ENCODE results near the gene FGF3.
"Not testable (repeated sequence)": the region's sequence is repeated elsewhere in the genome, so short reads cannot be mapped to it uniquely, and the experiment has no call there.

FGF3 gene

GRCh38 chr11:69787906-69788305 is 31.3 kb downstream of the FGF3 start:
- DNase-seq (ENCODE audit: low read depth in 1 of 2, low spot score in 1 of 2): no peak
- in situ Hi-C loops (cut with HindIII; ENCODE audit: low pct_unique_long_range_greater_than_20kb, low sequenced_read_pairs): no loop called here
- TF ChIP-seq JUND (IDR thresholded peaks at IDR 0.05; ENCODE audit: low read depth): no peak

GRCh38 chr11:69787457-69787856 is 31.8 kb downstream of the FGF3 start:
- in situ Hi-C loops (cut with HindIII; ENCODE audit: low pct_unique_long_range_greater_than_20kb, low sequenced_read_pairs): no loop called here
- no peak for TF ChIP-seq JUND (IDR thresholded peaks at IDR 0.05; ENCODE audit: low read depth)
- DNase-seq (ENCODE audit: low read depth in 1 of 2, low spot score in 1 of 2): no peak

- no peak for TF ChIP-seq JUND (IDR thresholded peaks at IDR 0.05; ENCODE audit: low read depth)
- in situ Hi-C loops (cut with HindIII; ENCODE audit: low pct_unique_long_range_greater_than_20kb, low sequenced_read_pairs): no loop called here
- no peak for DNase-seq (ENCODE audit: low read depth in 1 of 2, low spot score in 1 of 2)
Observed at GRCh38 chr11:69781241-69781640, 38.0 kb downstream of the FGF3 start.

- no peak for TF ChIP-seq JUND (IDR thresholded peaks at IDR 0.05; ENCODE audit: low read depth)
- in situ Hi-C loops (cut with HindIII; ENCODE audit: low pct_unique_long_range_greater_than_20kb, low sequenced_read_pairs): no loop called here
- DNase-seq (ENCODE audit: low read depth in 1 of 2, low spot score in 1 of 2): no peak
Observed at GRCh38 chr11:69778373-69778772, 40.8 kb downstream of the FGF3 start.

- in situ Hi-C loops (cut with HindIII; ENCODE audit: low pct_unique_long_range_greater_than_20kb, low sequenced_read_pairs): no loop called here
- no peak for TF ChIP-seq JUND (IDR thresholded peaks at IDR 0.05; ENCODE audit: low read depth)
- DNase-seq (ENCODE audit: low read depth in 1 of 2, low spot score in 1 of 2): no peak
Observed at GRCh38 chr11:69775163-69775755, 44.0 kb downstream of the FGF3 start, which contains the start of gene FGF4. TSS of gene FGF4 (minus strand) at chr11:69775341. CDS start at chr11:69775084, 257 bp downstream.

GRCh38 chr11:69774354-69775162 is 44.7 kb downstream of the FGF3 start:
- in situ Hi-C loops (cut with HindIII; ENCODE audit: low pct_unique_long_range_greater_than_20kb, low sequenced_read_pairs): no loop called here
- TF ChIP-seq JUND (IDR thresholded peaks at IDR 0.05; ENCODE audit: low read depth): no peak
- no peak for DNase-seq (ENCODE audit: low read depth in 1 of 2, low spot score in 1 of 2)

GRCh38 chr11:69773626-69774353 is 45.4 kb downstream of the FGF3 start:
- no peak for DNase-seq (ENCODE audit: low read depth in 1 of 2, low spot score in 1 of 2)
- in situ Hi-C loops (cut with HindIII; ENCODE audit: low pct_unique_long_range_greater_than_20kb, low sequenced_read_pairs): no loop called here
- no peak for TF ChIP-seq JUND (IDR thresholded peaks at IDR 0.05; ENCODE audit: low read depth)

GRCh38 chr11:69771466-69771865 is 47.8 kb downstream of the FGF3 start:
- in situ Hi-C loops (cut with HindIII; ENCODE audit: low pct_unique_long_range_greater_than_20kb, low sequenced_read_pairs): no loop called here
- no peak for DNase-seq (ENCODE audit: low read depth in 1 of 2, low spot score in 1 of 2)
- TF ChIP-seq JUND (IDR thresholded peaks at IDR 0.05; ENCODE audit: low read depth): no peak

GRCh38 chr11:69770540-69770939 is 48.7 kb downstream of the FGF3 start:
- in situ Hi-C loops (cut with HindIII; ENCODE audit: low pct_unique_long_range_greater_than_20kb, low sequenced_read_pairs): no loop called here
- DNase-seq (ENCODE audit: low read depth in 1 of 2, low spot score in 1 of 2): no peak
- TF ChIP-seq JUND (IDR thresholded peaks at IDR 0.05; ENCODE audit: low read depth): no peak

GRCh38 chr11:69765498-69765995 is 53.7 kb downstream of the FGF3 start:
- in situ Hi-C loops (cut with HindIII; ENCODE audit: low pct_unique_long_range_greater_than_20kb, low sequenced_read_pairs): no loop called here
- no peak for DNase-seq (ENCODE audit: low read depth in 1 of 2, low spot score in 1 of 2)
- no peak for TF ChIP-seq JUND (IDR thresholded peaks at IDR 0.05; ENCODE audit: low read depth)

- DNase-seq (ENCODE audit: low read depth in 1 of 2, low spot score in 1 of 2); in situ Hi-C loops (cut with HindIII; ENCODE audit: low pct_unique_long_range_greater_than_20kb, low sequenced_read_pairs): not testable (repeated sequence)
Observed at GRCh38 chr11:69764918-69765317, 54.3 kb downstream of the FGF3 start.

- in situ Hi-C loops (cut with HindIII; ENCODE audit: low pct_unique_long_range_greater_than_20kb, low sequenced_read_pairs): no loop called here
- no peak for DNase-seq (ENCODE audit: low read depth in 1 of 2, low spot score in 1 of 2)
- TF ChIP-seq JUND (IDR thresholded peaks at IDR 0.05; ENCODE audit: low read depth): no peak
Observed at GRCh38 chr11:69760319-69760718, 58.9 kb downstream of the FGF3 start.
